Kidney (tissue), 14 donors: ENCODE data around the gene CNTN4. TPM values are rescaled to one million over a fixed set of nuclear protein-coding genes. Genes with fewer than 3 reads are reported as not detected.

Experiments
- DNase-seq, 5 donors: peaks; one replicate each; pipeline ENCODE4 v3.0.0-alpha.2; 2013 to 2020
- FAIRE-seq: peaks from 2 replicates; lab custom pipeline; 2012; peaks lifted over from hg19 to GRCh38; lab: Jason Lieb, UNC
- H3K27ac ChIP-seq, 2 donors: one replicate each; pipeline ENCODE4 v1.7.0; 2013; ENCODE audit warnings: low read depth in 2 of 2, low read length in 2 of 2, inconsistent platforms in 1 of 2
- H3K27me3 ChIP-seq: one replicate; pipeline ENCODE4 v1.7.1; 2013; ENCODE audit warnings: low read length, inconsistent platforms; ENCODE audit not compliant: control insufficient read depth, insufficient read depth
- H3K36me3 ChIP-seq, 3 donors: one replicate each; pipeline versions ENCODE4 v1.7.0 to v1.7.1; 2013; ENCODE audit warnings: low read length in 3 of 3, control low read depth in 1 of 3, inconsistent platforms in 1 of 3; ENCODE audit not compliant: insufficient read depth in 3 of 3, control insufficient read depth in 2 of 3
- H3K4me1 ChIP-seq, 3 donors: one replicate each; pipeline versions ENCODE4 v1.7.0 to v1.7.1; 2013; ENCODE audit warnings: low read length in 3 of 3, inconsistent platforms in 1 of 3, low read depth in 1 of 3; ENCODE audit not compliant: control insufficient read depth in 2 of 3, insufficient read depth in 2 of 3
- H3K4me3 ChIP-seq, 3 donors: one replicate each; pipeline versions ENCODE4 v1.7.0 to v1.8.1; 2013; ENCODE audit warnings: low read length in 3 of 3, control low read depth in 1 of 3, inconsistent platforms in 1 of 3
- H3K9ac ChIP-seq, 3 donors: one replicate each; pipeline versions ENCODE4 v1.7.0 to v1.7.1; 2013; ENCODE audit warnings: low read length in 3 of 3, control low read depth in 1 of 3, inconsistent platforms in 1 of 3
- H3K9me3 ChIP-seq, 3 donors: one replicate each; pipeline versions ENCODE4 v1.7.0 to v1.7.1; 2013; ENCODE audit warnings: low read length in 3 of 3, control low read depth in 1 of 3, inconsistent platforms in 1 of 3; ENCODE audit not compliant: control insufficient read depth in 2 of 3, insufficient read depth in 1 of 3
- CTCF ChIP-seq: IDR thresholded peaks from 3 replicates; pipeline ENCODE4 v1.5.1; 2012; ENCODE audit warnings: mild to moderate bottlenecking, moderate library complexity, borderline replicate concordance; ENCODE audit not compliant: insufficient read depth; ENCODE audit errors: extremely low read depth
- intact Hi-C: fragments of 100-400 bp; cut with DNase I; formaldehyde crosslinking; loops from one replicate; pipeline ENCODE4 v1.11.1; 2022
- polyA plus RNA-seq: library from polyadenylated mRNA; stranded (reverse); fragments of 350-450 nt; fragmentation: Illumina TruSeq; extraction: RNeasy Lipid Tissue Mini Kit (QIAGEN cat#74804); gene quantifications from one replicate; pipeline ENCODE4 v1.2.3, GENCODE V29; 2014; ENCODE audit warnings: low read depth, low replicate concordance; ENCODE audit not compliant: insufficient read depth
- total RNA-seq: library from RNA; stranded (reverse); fragmentation: NEBNext Ultra II Directional; extraction: Animal tissue kit (Norgen Biotek cat#: 25700); gene quantifications from one replicate; pipeline ENCODE4 v1.2.1, GENCODE V29; 2021
- donor health status: control.
- donor health status: control.
- donor health status: control.
- donor health status: control.
- donor health status: control.
- donor health status: DM: yes; HTN: yes; CAD: no.
- donor health status: Normal renal cell carcinoma (clear cell type).

Gene CNTN4
- total and polyA plus RNA-seq, 2 donors from 2014 or later, result 2.2 to 13.4 TPM

- Histone ChIP-seq H3K27me3 (no peaks in the 10 kb centered on the region), H3K36me3 (no peaks in the 10 kb centered on the region), H3K4me3 (no peak overlapping the region), H3K9ac (no peak overlapping the region), H3K4me1 (no peaks in the 10 kb centered on the region), H3K9me3 (no peaks in the 10 kb centered on the region), H3K27ac (no peak overlapping the region)
- intact Hi-C loops, result no loop called here
- FAIRE-seq (no peak), DNase-seq (no peak)
- TF ChIP-seq CTCF, result no peak
Measured at GRCh38 chr3:2735392-2735894, 636.8 kb downstream of the CNTN4 start.

- Histone ChIP-seq H3K27ac (no peak overlapping the region), H3K4me3 (no peak overlapping the region), H3K4me1 (no peaks in the 10 kb centered on the region), H3K9ac (no peak overlapping the region), H3K27me3 (no peaks in the 10 kb centered on the region), H3K9me3 (no peaks in the 10 kb centered on the region), H3K36me3 (no peaks in the 10 kb centered on the region)
- DNase-seq (peak in 2 of 5 donors; percentile 30 to 59), FAIRE-seq (no peak)
- intact Hi-C loops, result no loop called here
- no peak for TF ChIP-seq CTCF
Measured at GRCh38 chr3:2741516-2741915, 642.9 kb downstream of the CNTN4 start.

- intact Hi-C loops, result no loop called here
- Histone ChIP-seq H3K27ac (no peak overlapping the region), H3K9ac (no peak overlapping the region), H3K4me3 (no peak overlapping the region), H3K4me1 (no peaks in the 10 kb centered on the region), H3K36me3 (no peaks in the 10 kb centered on the region), H3K9me3 (no peaks in the 10 kb centered on the region), H3K27me3 (no peaks in the 10 kb centered on the region)
- DNase-seq (peak in 3 of 5 donors; percentile 15 to 40 (median 29)), FAIRE-seq (no peak)
- peak; percentile 19 for TF ChIP-seq CTCF
Measured at GRCh38 chr3:2765002-2765579, 666.4 kb downstream of the CNTN4 start.
